Measurements from ENCODE around the gene C3orf52. TPM values are rescaled to one million over a fixed set of nuclear protein-coding genes. Genes with fewer than 3 reads are reported as not detected.

C3orf52 gene
- total and polyA plus RNA-seq, 10 of the 15 experiments (the other 5 are each of a cell fraction or from before 2014, with no cell fraction given): 0.15 to 1.9 (median 0.73) TPM

DNA sequence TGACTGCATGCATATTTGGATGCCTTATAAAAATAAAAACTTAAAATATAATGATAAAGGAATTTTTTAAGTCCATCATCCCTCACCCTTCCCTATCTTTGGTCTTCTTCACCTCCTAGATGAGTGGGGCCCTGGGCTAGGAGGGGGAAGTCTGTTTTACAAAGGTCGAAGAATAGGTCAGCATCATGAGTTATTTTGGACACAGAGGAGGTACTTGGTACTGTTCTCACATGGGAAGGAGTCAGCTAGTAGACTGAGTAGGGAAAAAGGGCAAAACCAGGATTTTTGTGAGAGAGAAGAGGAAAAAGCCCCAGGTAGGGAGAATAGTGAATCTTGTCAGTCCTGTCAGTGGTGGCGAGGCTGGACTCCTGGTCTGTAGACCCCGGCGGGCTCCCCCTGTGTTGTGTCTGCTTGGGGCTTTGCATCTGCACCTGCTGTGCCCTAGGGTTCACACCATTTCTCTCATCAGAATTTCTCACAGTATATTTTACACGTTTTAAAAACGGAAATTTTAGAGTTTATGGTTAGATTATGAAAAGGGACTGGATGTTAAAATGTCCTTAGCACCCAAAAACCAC is 29.7 kb downstream of the C3orf52 start:
- Histone ChIP-seq H3K9ac (ENCODE audit: control insufficient read depth, insufficient read depth, low read length) (peak overlapping the region; percentile 79), H3K27ac (ENCODE audit: control insufficient read depth, insufficient read depth) (peak overlapping the region; percentile 95), H3K79me2 (ENCODE audit: control insufficient read depth, insufficient read depth, low read length) (peaks cover 27% of the 10 kb centered on the region), H3K4me3 (no peak overlapping the region), H2AFZ (ENCODE audit: control insufficient read depth, low read depth, low read length) (no peak overlapping the region), H4K20me1 (ENCODE audit: control insufficient read depth, insufficient read depth) (no peaks in the 10 kb centered on the region), H3K27me3 (replicated peaks in 1 of 2; ENCODE audit: control insufficient read depth in 2 of 2, insufficient read depth in 2 of 2, low read length in 1 of 2) (no peaks in the 10 kb centered on the region), H3K36me3 (ENCODE audit: control insufficient read depth in 2 of 2, insufficient read depth in 2 of 2, low read length in 1 of 2) (no peaks in the 10 kb centered on the region; a peak in 1 of 4 replicates), H3K9me3 (replicated peaks; ENCODE audit: control insufficient read depth, insufficient read depth, low read length) (no peaks in the 10 kb centered on the region), H3K4me1 (ENCODE audit: control insufficient read depth, insufficient read depth, low read length) (peaks cover 84% of the 10 kb centered on the region), H3K4me2 (ENCODE audit: control insufficient read depth, insufficient read depth) (peak overlapping the region; percentile 53)
- DNase-seq (ENCODE audit: low read depth, low spot score): no peak
- ATAC-seq: peak; percentile 13
- RAD21 ChIA-PET (ENCODE audit: unreplicated experiment): interaction anchor here (0.8 to 7.4 kb wide), 13 partner anchors 15 to 382 kb away, joined by 3 to 457 read pairs (median 6); partner anchors contain the start of genes BTLA, CD200, GCSAM and SLC9C1
- SMC1A ChIA-PET (ENCODE audit: uncharacterized antibody, unreplicated experiment): interaction anchor here (0.9 to 9.4 kb wide), 11 partner anchors 16 to 398 kb away, joined by 3 to 489 read pairs (median 6); partner anchors contain the start of genes BTLA, CD200, GCSAM and SLC9C1
- in situ Hi-C loops (cut with MboI) (no loop called here), intact Hi-C loops (cut with micrococcal nuclease; ENCODE audit: unreplicated experiment) (loop anchor here (1.0 to 10.0 kb wide), 3 partner anchors 17 to 859 kb away; partner anchors contain the start of genes CD200R1 and GCSAM)
- POLR2A ChIA-PET: interaction anchor here (1.0 to 9.4 kb wide), 9 partner anchors 15 to 447 kb away, joined by 3 to 345 read pairs (median 6); partner anchors contain the start of genes BTLA, GCSAM and SLC9C1
- CTCF ChIA-PET: interaction anchor here (0.7 to 9.2 kb wide), 4 partner anchors 16 to 402 kb away, joined by 3 to 226 read pairs (median 6); partner anchors contain the start of genes GCSAM and SLC9C1
- no TSS peak for BruUV-seq (replicated peaks)
- FAIRE-seq: no peak
- WGBS (ENCODE audit: insufficient coverage, insufficient replicate concordance, low lambda C conversion rate, missing lambda C conversion rate): 0% methylated on average over 6 of the region's 6 CpGs
- 0 out of 2 replicates have a peak, but pooled peaks have one; percentile 6 for TF ChIP-seq RAD21 (IDR thresholded peaks at IDR 0.05; ENCODE audit: insufficient read depth, low read depth, low read length)
- TF ChIP-seq TAF1 (IDR thresholded peaks at IDR 0.05; ENCODE audit: borderline replicate concordance, low read depth, low read length): no peak
- TF ChIP-seq, protein P1, sequence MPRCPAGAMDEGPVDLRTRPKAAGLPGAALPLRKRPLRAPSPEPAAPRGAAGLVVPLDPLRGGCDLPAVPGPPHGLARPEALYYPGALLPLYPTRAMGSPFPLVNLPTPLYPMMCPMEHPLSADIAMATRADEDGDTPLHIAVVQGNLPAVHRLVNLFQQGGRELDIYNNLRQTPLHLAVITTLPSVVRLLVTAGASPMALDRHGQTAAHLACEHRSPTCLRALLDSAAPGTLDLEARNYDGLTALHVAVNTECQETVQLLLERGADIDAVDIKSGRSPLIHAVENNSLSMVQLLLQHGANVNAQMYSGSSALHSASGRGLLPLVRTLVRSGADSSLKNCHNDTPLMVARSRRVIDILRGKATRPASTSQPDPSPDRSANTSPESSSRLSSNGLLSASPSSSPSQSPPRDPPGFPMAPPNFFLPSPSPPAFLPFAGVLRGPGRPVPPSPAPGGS (IDR thresholded peaks at IDR 0.05; ENCODE audit: borderline replicate concordance, insufficient read depth, low read depth, low read length, poor library complexity, severe bottlenecking): peak; percentile 78
- peak; percentile 91 for TF ChIP-seq TCF12 (IDR thresholded peaks at IDR 0.05; ENCODE audit: low read depth, low read length)
- TF ChIP-seq ZNF217 (IDR thresholded peaks at IDR 0.05): 0 out of 2 replicates have a peak, but pooled peaks have one; percentile 11
- TF ChIP-seq, protein P2, sequence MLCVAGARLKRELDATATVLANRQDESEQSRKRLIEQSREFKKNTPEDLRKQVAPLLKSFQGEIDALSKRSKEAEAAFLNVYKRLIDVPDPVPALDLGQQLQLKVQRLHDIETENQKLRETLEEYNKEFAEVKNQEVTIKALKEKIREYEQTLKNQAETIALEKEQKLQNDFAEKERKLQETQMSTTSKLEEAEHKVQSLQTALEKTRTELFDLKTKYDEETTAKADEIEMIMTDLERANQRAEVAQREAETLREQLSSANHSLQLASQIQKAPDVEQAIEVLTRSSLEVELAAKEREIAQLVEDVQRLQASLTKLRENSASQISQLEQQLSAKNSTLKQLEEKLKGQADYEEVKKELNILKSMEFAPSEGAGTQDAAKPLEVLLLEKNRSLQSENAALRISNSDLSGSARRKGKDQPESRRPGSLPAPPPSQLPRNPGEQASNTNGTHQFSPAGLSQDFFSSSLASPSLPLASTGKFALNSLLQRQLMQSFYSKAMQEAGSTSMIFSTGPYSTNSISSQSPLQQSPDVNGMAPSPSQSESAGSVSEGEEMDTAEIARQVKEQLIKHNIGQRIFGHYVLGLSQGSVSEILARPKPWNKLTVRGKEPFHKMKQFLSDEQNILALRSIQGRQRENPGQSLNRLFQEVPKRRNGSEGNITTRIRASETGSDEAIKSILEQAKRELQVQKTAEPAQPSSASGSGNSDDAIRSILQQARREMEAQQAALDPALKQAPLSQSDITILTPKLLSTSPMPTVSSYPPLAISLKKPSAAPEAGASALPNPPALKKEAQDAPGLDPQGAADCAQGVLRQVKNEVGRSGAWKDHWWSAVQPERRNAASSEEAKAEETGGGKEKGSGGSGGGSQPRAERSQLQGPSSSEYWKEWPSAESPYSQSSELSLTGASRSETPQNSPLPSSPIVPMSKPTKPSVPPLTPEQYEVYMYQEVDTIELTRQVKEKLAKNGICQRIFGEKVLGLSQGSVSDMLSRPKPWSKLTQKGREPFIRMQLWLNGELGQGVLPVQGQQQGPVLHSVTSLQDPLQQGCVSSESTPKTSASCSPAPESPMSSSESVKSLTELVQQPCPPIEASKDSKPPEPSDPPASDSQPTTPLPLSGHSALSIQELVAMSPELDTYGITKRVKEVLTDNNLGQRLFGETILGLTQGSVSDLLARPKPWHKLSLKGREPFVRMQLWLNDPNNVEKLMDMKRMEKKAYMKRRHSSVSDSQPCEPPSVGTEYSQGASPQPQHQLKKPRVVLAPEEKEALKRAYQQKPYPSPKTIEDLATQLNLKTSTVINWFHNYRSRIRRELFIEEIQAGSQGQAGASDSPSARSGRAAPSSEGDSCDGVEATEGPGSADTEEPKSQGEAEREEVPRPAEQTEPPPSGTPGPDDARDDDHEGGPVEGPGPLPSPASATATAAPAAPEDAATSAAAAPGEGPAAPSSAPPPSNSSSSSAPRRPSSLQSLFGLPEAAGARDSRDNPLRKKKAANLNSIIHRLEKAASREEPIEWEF (IDR thresholded peaks at IDR 0.05; ENCODE audit: insufficient replicate concordance, low read depth, low read length): peak; percentile 76
- TF ChIP-seq, protein P3, sequence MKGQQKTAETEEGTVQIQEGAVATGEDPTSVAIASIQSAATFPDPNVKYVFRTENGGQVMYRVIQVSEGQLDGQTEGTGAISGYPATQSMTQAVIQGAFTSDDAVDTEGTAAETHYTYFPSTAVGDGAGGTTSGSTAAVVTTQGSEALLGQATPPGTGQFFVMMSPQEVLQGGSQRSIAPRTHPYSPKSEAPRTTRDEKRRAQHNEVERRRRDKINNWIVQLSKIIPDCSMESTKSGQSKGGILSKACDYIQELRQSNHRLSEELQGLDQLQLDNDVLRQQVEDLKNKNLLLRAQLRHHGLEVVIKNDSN (IDR thresholded peaks at IDR 0.05; ENCODE audit: borderline replicate concordance, extremely low read length, insufficient read depth, low read depth, low read length): no peak
- peak; percentile 90 for TF ChIP-seq NR2F1 (conservative IDR thresholded peaks at IDR 0.05)
- TF ChIP-seq RUNX3 (IDR thresholded peaks at IDR 0.05; ENCODE audit: low read length): peak; percentile 17; the same call in 1 of the 2 replicates
- 0 out of 2 replicates have a peak, but pooled peaks have one; percentile 24 for TF ChIP-seq PAX5 (IDR thresholded peaks at IDR 0.05; ENCODE audit: borderline replicate concordance, low read depth, low read length)
- TF ChIP-seq MEF2B (IDR thresholded peaks at IDR 0.05; ENCODE audit: partially characterized antibody, poor library complexity, severe bottlenecking): peak; percentile 87
- TF ChIP-seq POLR2AphosphoS5 (IDR thresholded peaks at IDR 0.05; ENCODE audit: low read length): peak; percentile 64; the same call in 1 of the 2 replicates
- TF ChIP-seq, protein P4, sequence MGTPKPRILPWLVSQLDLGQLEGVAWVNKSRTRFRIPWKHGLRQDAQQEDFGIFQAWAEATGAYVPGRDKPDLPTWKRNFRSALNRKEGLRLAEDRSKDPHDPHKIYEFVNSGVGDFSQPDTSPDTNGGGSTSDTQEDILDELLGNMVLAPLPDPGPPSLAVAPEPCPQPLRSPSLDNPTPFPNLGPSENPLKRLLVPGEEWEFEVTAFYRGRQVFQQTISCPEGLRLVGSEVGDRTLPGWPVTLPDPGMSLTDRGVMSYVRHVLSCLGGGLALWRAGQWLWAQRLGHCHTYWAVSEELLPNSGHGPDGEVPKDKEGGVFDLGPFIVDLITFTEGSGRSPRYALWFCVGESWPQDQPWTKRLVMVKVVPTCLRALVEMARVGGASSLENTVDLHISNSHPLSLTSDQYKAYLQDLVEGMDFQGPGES (IDR thresholded peaks at IDR 0.05): no peak
